ENCODE measurements around the gene PPFIA1. TPM values are rescaled to one million over a fixed set of nuclear protein-coding genes. Genes with fewer than 3 reads are reported as not detected.

PPFIA1 gene
- total and polyA plus RNA-seq, 2 of the 8 experiments (the other 6 are each of a cell fraction or from before 2014, with no cell fraction given): 44.3 to 73.5 TPM

GRCh38 chr11:70407121-70407520 lies 136.6 kb downstream of the PPFIA1 start:
- H3K14ac ChIP-seq (ENCODE audit: insufficient read length): no peak overlapping the region
- WGBS, 2 experiments (ENCODE audit: extremely low coverage in 1 of 2, insufficient coverage in 1 of 2, insufficient read length in 1 of 2, insufficient replicate concordance in 2 of 2, low coverage in 1 of 2, low lambda C conversion rate in 2 of 2, missing lambda C conversion rate in 1 of 2): 84% methylated on average over 13 of the region's 13 CpGs; no CpG with 5 or more reads in 1 of the 2 experiments
- TF ChIP-seq POU5F1 (IDR thresholded peaks at IDR 0.05; ENCODE audit: low read depth, low read length) (no peak), SP4 (IDR thresholded peaks at IDR 0.05; ENCODE audit: low read length) (no peak), BCL11A (IDR thresholded peaks at IDR 0.05; ENCODE audit: low read depth in 2 of 2, low read length in 2 of 2) (no peak), KDM4A (IDR thresholded peaks at IDR 0.05; ENCODE audit: low read depth, low read length, severe bottlenecking) (no peak), CEBPB (IDR thresholded peaks at IDR 0.05; ENCODE audit: low read depth, low read length) (no peak), SIRT6 (IDR thresholded peaks at IDR 0.05; ENCODE audit: low read length) (no peak), POLR2AphosphoS5 (IDR thresholded peaks at IDR 0.05; ENCODE audit: low read depth, low read length) (no peak), GTF2F1 (IDR thresholded peaks at IDR 0.05; ENCODE audit: borderline replicate concordance, low read depth, low read length) (no peak), RNF2 (IDR thresholded peaks at IDR 0.05; ENCODE audit: borderline replicate concordance, low read depth, low read length, missing control alignments, poor library complexity, severe bottlenecking) (no peak), CBX8 (IDR thresholded peaks at IDR 0.05; ENCODE audit: borderline replicate concordance, low read depth, low read length) (no peak), ASH2L (IDR thresholded peaks at IDR 0.05; ENCODE audit: low read length) (no peak), EP300 (IDR thresholded peaks at IDR 0.05; ENCODE audit: borderline replicate concordance in 1 of 2, low read depth in 2 of 2, low read length in 2 of 2) (no peak), TBP (IDR thresholded peaks at IDR 0.05; ENCODE audit: low read depth, low read length) (no peak)
- TF ChIP-seq, protein P1, sequence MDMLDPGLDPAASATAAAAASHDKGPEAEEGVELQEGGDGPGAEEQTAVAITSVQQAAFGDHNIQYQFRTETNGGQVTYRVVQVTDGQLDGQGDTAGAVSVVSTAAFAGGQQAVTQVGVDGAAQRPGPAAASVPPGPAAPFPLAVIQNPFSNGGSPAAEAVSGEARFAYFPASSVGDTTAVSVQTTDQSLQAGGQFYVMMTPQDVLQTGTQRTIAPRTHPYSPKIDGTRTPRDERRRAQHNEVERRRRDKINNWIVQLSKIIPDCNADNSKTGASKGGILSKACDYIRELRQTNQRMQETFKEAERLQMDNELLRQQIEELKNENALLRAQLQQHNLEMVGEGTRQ (IDR thresholded peaks at IDR 0.05; ENCODE audit: low read length): no peak

More at GRCh38 chr11:70407121-70407520, 136.6 kb downstream of the PPFIA1 start:
- Histone ChIP-seq H4K5ac (ENCODE audit: insufficient read length, low read depth, low read length) (no peak overlapping the region), H3K4me3 (ENCODE audit: extremely low read depth in 1 of 4, insufficient read depth in 2 of 4, low read depth in 3 of 4, low read length in 4 of 4) (no peak overlapping the region), H2BK20ac (ENCODE audit: low read length) (no peak overlapping the region), H2BK5ac (ENCODE audit: low read depth, low read length) (no peak overlapping the region), H2BK15ac (ENCODE audit: low read length) (no peak overlapping the region), H3K4ac (replicated peaks; ENCODE audit: insufficient read length, low read depth, low read length) (no peak overlapping the region), H3K4me2 (ENCODE audit: insufficient read depth in 1 of 2, low read depth in 2 of 2, low read length in 2 of 2) (no peak overlapping the region), H4K20me1 (replicated peaks in 1 of 2; ENCODE audit: control insufficient read depth in 1 of 2, insufficient read depth in 2 of 2, low read length in 2 of 2) (peaks cover 14 to 17% of the 10 kb centered on the region in 2 experiments), H3K4me1 (replicated peaks in 1 of 4; ENCODE audit: control insufficient read depth in 3 of 4, insufficient read depth in 4 of 4, low read length in 3 of 4) (no peaks in the 10 kb centered on the region), H3K9me3 (ENCODE audit: insufficient read depth in 2 of 2, low read depth in 1 of 2, low read length in 1 of 2) (no peaks in the 10 kb centered on the region), H3K27me3 (replicated peaks in 1 of 4; ENCODE audit: control insufficient read depth in 3 of 4, extremely low read depth in 1 of 4, insufficient read depth in 3 of 4, low read length in 3 of 4) (no peaks in the 10 kb centered on the region), H2AFZ (ENCODE audit: low read length) (no peak overlapping the region), H3K18ac (ENCODE audit: extremely low read depth, low read length) (no peak overlapping the region), H3K56ac (replicated peaks; ENCODE audit: insufficient read length, low read depth, low read length) (no peak overlapping the region), H2BK120ac (replicated peaks; ENCODE audit: low read depth, low read length) (no peak overlapping the region), H3K23me2 (ENCODE audit: low read depth, low read length) (no peaks in the 10 kb centered on the region), H4K8ac (ENCODE audit: extremely low read depth, insufficient read depth, low read length) (no peak overlapping the region), H2BK12ac (ENCODE audit: low read depth, low read length) (no peak overlapping the region), H3K27ac (ENCODE audit: low read depth, low read length) (no peak overlapping the region), H3K79me1 (ENCODE audit: low read depth, low read length) (peaks cover 9% of the 10 kb centered on the region), H3K79me2 (ENCODE audit: control insufficient read depth in 1 of 2, insufficient read depth in 2 of 2, low read length in 2 of 2) (peaks cover 12 to 41% of the 10 kb centered on the region in 2 experiments), H4K91ac (replicated peaks; ENCODE audit: insufficient read length, low read length) (no peak overlapping the region), H3K23ac (ENCODE audit: insufficient read length) (no peak overlapping the region), H3K9ac (replicated peaks in 1 of 4; ENCODE audit: extremely low read depth in 1 of 4, low read depth in 3 of 4, low read length in 3 of 4) (no peak overlapping the region), H3K36me3 (ENCODE audit: control insufficient read depth in 2 of 4, insufficient read depth in 4 of 4, low read length in 3 of 4) (peaks cover 24 to 71% (median 53%) of the 10 kb centered on the region in 4 experiments), H2AK5ac (ENCODE audit: low read depth, low read length) (no peak overlapping the region)
- no peak for FAIRE-seq
- no peak for DNase-seq (ENCODE audit: low read depth in 1 of 2, low spot score in 2 of 2)
- CTCF ChIA-PET (ENCODE audit: partially characterized antibody): no interaction called here
- POLR2A ChIA-PET (ENCODE audit: partially characterized antibody): interaction anchor here (1.0 kb wide), 1 partner anchor 24 kb away, joined by 3 read pairs; no protein-coding TSS in a partner anchor

All from H1 (cell line).